ENCODE data around the gene LSM2. TPM values are rescaled to one million over a fixed set of nuclear protein-coding genes. Genes with fewer than 3 reads are reported as not detected.

Gene LSM2
- total and polyA plus RNA-seq, 7 experiments from 2014 or later, result 22.9 to 94.5 (median 31.1) TPM

DNA sequence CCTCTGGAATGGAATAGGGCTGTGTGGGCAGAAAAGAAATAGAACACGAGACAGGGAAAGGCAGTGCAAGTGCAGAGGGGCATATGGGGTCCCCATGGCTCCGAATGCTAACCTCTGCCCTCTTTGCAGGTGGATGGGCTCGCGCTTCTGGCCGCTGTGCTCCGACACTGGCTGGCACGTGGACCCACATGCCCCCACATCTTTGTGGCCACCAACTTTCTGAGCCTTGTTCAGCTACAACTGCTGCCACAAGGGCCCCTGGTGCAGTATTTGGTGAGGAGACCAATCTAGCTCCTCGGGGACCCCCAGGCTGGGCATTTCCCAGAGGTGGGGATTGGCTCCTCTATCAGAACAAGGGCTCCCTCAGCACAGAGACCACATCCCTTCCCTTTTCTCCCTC lies 45.4 kb downstream of the LSM2 start:
- ATAC-seq, result no peak
- Mint-ChIP-seq H3K4me1 (peaks cover 0 to 16% (median 5%) of the 10 kb centered on the region in 7 donors), H3K4me3 (no peak overlapping the region), H3K36me3 (peaks cover 0 to 19% (median 11%) of the 10 kb centered on the region in 5 donors), H3K27me3 (no peaks in the 10 kb centered on the region), H3K9me3 (no peaks in the 10 kb centered on the region), H3K27ac (peak overlapping the region in 1 of 9 donors; percentile 8)
- Histone ChIP-seq H3K9me3 (ENCODE audit: control insufficient read depth in 2 of 3, low read length in 3 of 3) (no peaks in the 10 kb centered on the region), H3K4me1 (ENCODE audit: control insufficient read depth in 2 of 2, insufficient read depth in 2 of 2, low read length in 2 of 2) (no peaks in the 10 kb centered on the region), H3K27ac (ENCODE audit: low read depth, low read length) (no peak overlapping the region), H3K4me3 (ENCODE audit: low read length) (no peak overlapping the region), H3K27me3 (ENCODE audit: control insufficient read depth in 2 of 2, insufficient read depth in 2 of 2, low read length in 2 of 2) (no peaks in the 10 kb centered on the region), H3K36me3 (ENCODE audit: control insufficient read depth in 2 of 3, insufficient read depth in 3 of 3, low read length in 3 of 3) (no peaks in the 10 kb centered on the region)
- ChIA-PET POLR2A (interaction anchor here (0.6 kb wide), 1 partner anchor 107 kb away, joined by 3 read pairs; no protein-coding TSS in a partner anchor), CTCF (interaction anchor here (0.5 kb wide), 1 partner anchor 25 kb away, joined by 3 read pairs; no protein-coding TSS in a partner anchor)
- no peak for DNase-seq
- intact Hi-C loops (cut with micrococcal nuclease), result no loop called here

DNA sequence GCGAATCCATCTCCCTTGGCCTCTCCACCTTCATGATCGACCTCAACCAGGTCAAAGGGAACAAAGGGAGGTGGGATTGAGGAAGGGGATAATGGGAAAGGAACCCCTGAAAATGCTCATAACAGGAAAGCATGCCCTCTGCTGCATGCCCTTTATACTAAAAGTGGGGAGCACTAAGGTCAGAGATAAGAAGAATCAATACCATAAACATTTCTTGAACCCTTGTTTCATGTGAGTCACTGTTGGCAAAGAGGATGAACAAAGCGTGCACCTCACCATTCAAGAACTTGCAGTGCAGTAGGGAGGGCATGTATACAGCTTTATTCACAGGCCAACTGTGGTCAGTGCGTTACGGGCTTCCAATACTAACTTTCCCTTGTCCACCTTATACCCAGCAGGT lies 46.0 kb downstream of the LSM2 start:
- POLR2A ChIA-PET, result no interaction called here
- Mint-ChIP-seq H3K4me3 (no peak overlapping the region), H3K27ac (peak overlapping the region in 2 of 9 donors; percentile 2 to 8), H3K9me3 (no peaks in the 10 kb centered on the region), H3K4me1 (peaks cover 0 to 16% (median 5%) of the 10 kb centered on the region in 7 donors), H3K36me3 (peaks cover 0 to 19% (median 11%) of the 10 kb centered on the region in 5 donors), H3K27me3 (no peaks in the 10 kb centered on the region)
- intact Hi-C loops (cut with micrococcal nuclease), result no loop called here
- Histone ChIP-seq H3K9me3 (ENCODE audit: control insufficient read depth in 2 of 3, low read length in 3 of 3) (no peaks in the 10 kb centered on the region), H3K27me3 (ENCODE audit: control insufficient read depth in 2 of 2, insufficient read depth in 2 of 2, low read length in 2 of 2) (no peaks in the 10 kb centered on the region), H3K4me1 (ENCODE audit: control insufficient read depth in 2 of 2, insufficient read depth in 2 of 2, low read length in 2 of 2) (no peaks in the 10 kb centered on the region), H3K4me3 (ENCODE audit: low read length) (no peak overlapping the region), H3K36me3 (ENCODE audit: control insufficient read depth in 2 of 3, insufficient read depth in 3 of 3, low read length in 3 of 3) (no peaks in the 10 kb centered on the region), H3K27ac (ENCODE audit: low read depth, low read length) (no peak overlapping the region)
- ATAC-seq (no peak), DNase-seq (no peak)
- CTCF ChIA-PET, result interaction anchor here (0.5 kb wide), 1 partner anchor 26 kb away, joined by 3 read pairs; no protein-coding TSS in a partner anchor

DNA sequence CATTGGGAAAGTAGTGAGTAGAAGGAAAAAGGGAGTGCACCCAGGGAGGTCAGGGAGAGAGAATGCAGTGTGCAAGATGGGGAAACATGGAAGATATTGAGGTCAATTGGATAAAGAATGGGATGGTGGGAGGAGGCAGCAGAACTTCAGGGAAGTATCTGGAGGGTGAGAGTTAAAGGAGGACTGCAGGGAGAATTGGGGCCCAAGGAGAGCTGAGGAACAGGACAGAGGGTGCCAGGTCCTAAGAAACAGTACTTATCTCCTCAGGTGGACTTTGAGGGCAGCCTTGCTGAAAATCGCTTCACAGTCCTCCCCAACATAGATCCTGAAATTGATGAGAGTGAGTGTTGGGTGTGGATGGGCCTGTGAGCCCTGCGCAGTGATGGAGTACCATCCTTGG lies 48.5 kb downstream of the LSM2 start:
- no peaks in the 10 kb centered on the region for H3K27me3 Mint-ChIP-seq
- H3K36me3 Mint-ChIP-seq, result peaks cover 0 to 19% (median 11%) of the 10 kb centered on the region in 5 donors
- no peaks in the 10 kb centered on the region for H3K36me3 ChIP-seq (ENCODE audit: control insufficient read depth in 2 of 3, insufficient read depth in 3 of 3, low read length in 3 of 3)
- no peaks in the 10 kb centered on the region for H3K9me3 ChIP-seq (ENCODE audit: control insufficient read depth in 2 of 3, low read length in 3 of 3)
- no peaks in the 10 kb centered on the region for H3K27me3 ChIP-seq (ENCODE audit: control insufficient read depth in 2 of 2, insufficient read depth in 2 of 2, low read length in 2 of 2)
- ChIA-PET CTCF (interaction anchor here (0.9 to 1.5 kb wide), 2 partner anchors 11 to 13 kb away, joined by 4 to 6 read pairs; no protein-coding TSS in a partner anchor), POLR2A (interaction anchor here (1.1 kb wide), 1 partner anchor 49 kb away, joined by 3 read pairs; the partner anchor contains the start of gene LSM2)
- H3K9me3 Mint-ChIP-seq, result no peaks in the 10 kb centered on the region
- intact Hi-C loops (cut with micrococcal nuclease), result no loop called here
- ATAC-seq (no peak), DNase-seq (no peak)
- H3K4me1 Mint-ChIP-seq, result peaks cover 0 to 12% (median 3%) of the 10 kb centered on the region in 7 donors
- H3K4me3 ChIP-seq (ENCODE audit: low read length), result no peak overlapping the region
- H3K4me3 Mint-ChIP-seq, result peak overlapping the region in 1 of 10 donors; percentile 49
- no peaks in the 10 kb centered on the region for H3K4me1 ChIP-seq (ENCODE audit: control insufficient read depth in 2 of 2, insufficient read depth in 2 of 2, low read length in 2 of 2)
- H3K27ac Mint-ChIP-seq, result no peak overlapping the region
- no peak overlapping the region for H3K27ac ChIP-seq (ENCODE audit: low read depth, low read length)

DNA sequence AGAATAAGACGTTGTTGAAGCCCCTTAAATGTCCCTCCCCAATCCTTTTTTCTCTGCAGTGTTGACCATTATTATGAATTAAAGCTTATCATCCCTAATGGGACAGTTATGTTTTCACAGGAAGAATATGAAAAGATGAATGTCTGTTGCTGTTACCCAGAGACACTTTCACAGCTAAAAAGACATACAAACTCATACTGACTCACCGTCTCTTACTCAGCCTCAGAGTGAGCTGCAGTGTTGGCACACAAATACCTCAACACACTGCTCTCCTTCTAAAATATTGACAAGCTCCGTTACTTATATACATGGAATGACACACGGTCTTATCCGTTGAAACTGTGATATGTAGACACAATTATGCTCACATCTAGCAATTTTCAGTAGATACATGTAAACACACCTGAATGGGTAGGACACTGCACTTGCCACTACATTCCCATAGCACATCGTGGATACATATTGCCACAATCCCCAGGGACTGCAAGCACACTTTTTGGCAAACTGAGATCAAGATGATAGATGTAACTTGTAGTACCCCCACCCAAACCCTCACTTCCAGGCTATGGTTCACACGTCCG lies 53.9 kb downstream of the LSM2 start:
- H3K36me3 Mint-ChIP-seq, result peaks cover 0 to 7% (median 0%) of the 10 kb centered on the region in 5 donors
- POLR2A ChIA-PET, result interaction anchor here (1.2 kb wide), 1 partner anchor 21 kb away, joined by 5 read pairs; no protein-coding TSS in a partner anchor
- no peak overlapping the region for H3K4me3 Mint-ChIP-seq
- H3K27me3 Mint-ChIP-seq, result no peaks in the 10 kb centered on the region
- H3K36me3 ChIP-seq (ENCODE audit: control insufficient read depth in 2 of 3, insufficient read depth in 3 of 3, low read length in 3 of 3), result no peaks in the 10 kb centered on the region
- H3K4me1 Mint-ChIP-seq, result peaks cover 0 to 6% (median 0%) of the 10 kb centered on the region in 7 donors
- H3K9me3 ChIP-seq (ENCODE audit: control insufficient read depth in 2 of 3, low read length in 3 of 3), result no peaks in the 10 kb centered on the region
- ATAC-seq (no peak), DNase-seq (no peak)
- H3K27me3 ChIP-seq (ENCODE audit: control insufficient read depth in 2 of 2, insufficient read depth in 2 of 2, low read length in 2 of 2), result no peaks in the 10 kb centered on the region
- no peak overlapping the region for H3K27ac Mint-ChIP-seq
- no peaks in the 10 kb centered on the region for H3K9me3 Mint-ChIP-seq
- CTCF ChIA-PET, result interaction anchor here (0.5 kb wide), 1 partner anchor 1722 kb away, joined by 3 read pairs; no protein-coding TSS in a partner anchor
- no peaks in the 10 kb centered on the region for H3K4me1 ChIP-seq (ENCODE audit: control insufficient read depth in 2 of 2, insufficient read depth in 2 of 2, low read length in 2 of 2)
- H3K4me3 ChIP-seq (ENCODE audit: low read length), result no peak overlapping the region
- intact Hi-C loops (cut with micrococcal nuclease), result no loop called here
- H3K27ac ChIP-seq (ENCODE audit: low read depth, low read length), result no peak overlapping the region

DNA sequence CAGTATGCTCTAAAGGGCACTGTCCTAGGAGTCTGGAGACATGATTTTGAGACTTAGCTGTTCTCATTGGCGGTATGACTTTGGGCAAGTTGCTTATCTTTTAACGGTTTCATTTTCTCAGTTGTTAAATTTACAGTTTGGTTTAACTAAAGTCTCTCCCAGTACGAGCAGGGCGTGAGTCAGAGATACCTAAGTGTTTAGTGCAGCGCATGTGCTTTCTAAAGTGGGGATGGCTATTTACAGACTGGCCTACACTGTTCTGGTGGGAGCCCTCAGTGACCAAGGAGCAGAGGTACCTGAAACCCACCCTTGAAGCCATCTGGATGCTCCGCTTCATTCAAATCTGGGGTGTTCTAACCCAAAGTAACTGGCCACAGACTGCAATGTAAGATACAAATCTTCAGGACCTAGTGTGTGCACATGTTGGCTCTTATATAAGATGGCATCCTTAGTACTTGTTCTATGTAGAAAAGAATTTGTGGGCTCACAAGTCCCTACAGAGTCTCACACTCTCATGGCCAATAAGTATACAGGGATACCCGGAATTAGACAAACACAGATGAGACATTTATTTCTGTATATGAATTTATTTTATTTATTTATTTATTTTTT lies 56.2 kb downstream of the LSM2 start:
- intact Hi-C loops (cut with micrococcal nuclease), result no loop called here
- Histone ChIP-seq H3K4me1 (ENCODE audit: control insufficient read depth in 2 of 2, insufficient read depth in 2 of 2, low read length in 2 of 2) (no peaks in the 10 kb centered on the region), H3K9me3 (ENCODE audit: control insufficient read depth in 2 of 3, low read length in 3 of 3) (no peaks in the 10 kb centered on the region), H3K36me3 (ENCODE audit: control insufficient read depth in 2 of 3, insufficient read depth in 3 of 3, low read length in 3 of 3) (no peaks in the 10 kb centered on the region), H3K27ac (ENCODE audit: low read depth, low read length) (no peak overlapping the region), H3K4me3 (ENCODE audit: low read length) (no peak overlapping the region), H3K27me3 (ENCODE audit: control insufficient read depth in 2 of 2, insufficient read depth in 2 of 2, low read length in 2 of 2) (no peaks in the 10 kb centered on the region)
- ChIA-PET CTCF (no interaction called here), POLR2A (interaction anchor here (1.0 kb wide), 1 partner anchor 56 kb away, joined by 3 read pairs; the partner anchor contains the start of gene LSM2)
- Mint-ChIP-seq H3K27ac (no peak overlapping the region), H3K4me3 (no peak overlapping the region), H3K27me3 (no peaks in the 10 kb centered on the region), H3K36me3 (peaks cover 0 to 12% (median 0%) of the 10 kb centered on the region in 5 donors), H3K4me1 (peaks cover 0 to 9% (median 0%) of the 10 kb centered on the region in 7 donors), H3K9me3 (peaks cover 0 to 2% (median 0%) of the 10 kb centered on the region in 11 donors)
- no peak for ATAC-seq
- no peak for DNase-seq

DNA sequence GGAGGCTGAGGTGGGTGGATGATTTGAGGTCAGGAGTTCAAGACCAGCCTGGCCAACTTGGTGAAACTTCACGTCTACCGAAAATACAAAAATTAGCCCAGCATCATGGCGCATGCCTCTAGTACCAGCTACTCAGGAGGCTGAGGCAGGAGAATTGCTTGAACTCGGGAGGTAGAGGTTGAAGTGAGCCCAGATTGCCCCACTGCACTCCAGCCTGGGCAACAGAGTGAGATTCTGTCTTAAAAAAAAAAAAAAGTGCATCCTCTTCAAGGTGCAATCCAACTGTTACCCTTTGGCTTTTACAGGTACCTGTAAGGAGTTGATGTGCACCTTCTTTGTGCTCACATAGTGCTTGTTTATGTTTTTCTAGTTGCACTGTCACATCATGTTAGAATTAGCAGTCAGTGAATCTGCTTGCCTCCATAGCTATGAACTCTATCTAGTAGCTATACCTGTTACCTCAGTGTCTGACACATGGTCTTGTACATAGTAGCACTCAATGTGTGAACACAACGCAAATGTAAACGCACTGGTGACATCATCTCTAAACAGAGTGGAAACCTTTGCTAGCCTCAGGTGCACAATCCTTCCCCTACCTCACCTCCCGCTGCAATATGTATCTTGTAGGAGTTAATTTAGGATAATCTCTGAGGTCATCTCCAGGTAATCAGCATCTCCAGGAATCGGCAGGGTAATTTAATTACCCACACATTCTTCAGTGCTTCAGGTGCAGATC lies 57.3 kb downstream of the LSM2 start:
- Histone ChIP-seq H3K4me1 (ENCODE audit: control insufficient read depth in 2 of 2, insufficient read depth in 2 of 2, low read length in 2 of 2) (no peaks in the 10 kb centered on the region), H3K36me3 (ENCODE audit: control insufficient read depth in 2 of 3, insufficient read depth in 3 of 3, low read length in 3 of 3) (no peaks in the 10 kb centered on the region), H3K9me3 (ENCODE audit: control insufficient read depth in 2 of 3, low read length in 3 of 3) (no peaks in the 10 kb centered on the region), H3K27ac (ENCODE audit: low read depth, low read length) (no peak overlapping the region), H3K27me3 (ENCODE audit: control insufficient read depth in 2 of 2, insufficient read depth in 2 of 2, low read length in 2 of 2) (no peaks in the 10 kb centered on the region), H3K4me3 (ENCODE audit: low read length) (no peak overlapping the region)
- ATAC-seq (no peak), DNase-seq (no peak)
- intact Hi-C loops (cut with micrococcal nuclease), result no loop called here
- Mint-ChIP-seq H3K4me3 (peak overlapping the region in 1 of 10 donors; percentile 17), H3K27ac (no peak overlapping the region), H3K9me3 (peaks cover 0 to 2% (median 0%) of the 10 kb centered on the region in 11 donors), H3K27me3 (no peaks in the 10 kb centered on the region), H3K4me1 (peaks cover 0 to 10% (median 0%) of the 10 kb centered on the region in 7 donors), H3K36me3 (peaks cover 0 to 17% (median 0%) of the 10 kb centered on the region in 5 donors)
- CTCF ChIA-PET, result no interaction called here
- POLR2A ChIA-PET, result interaction anchor here (1.0 kb wide), 1 partner anchor 57 kb away, joined by 3 read pairs; the partner anchor contains the start of gene LSM2
